ENCODE results near the gene CIBAR2.

The CIBAR2 gene

GRCh38 chr16:85082173-85083050 is 29.9 kb downstream of the CIBAR2 start:
- peaks cover 10% of the 10 kb centered on the region for H3K27me3 ChIP-seq (ENCODE audit: insufficient read depth, low read length)
- no peak overlapping the region for H3K9ac ChIP-seq (ENCODE audit: low read length)
- H3K79me2 ChIP-seq (ENCODE audit: control insufficient read depth, insufficient read depth, low read length, poor library complexity), result no peaks in the 10 kb centered on the region
- peaks cover 7 to 20% of the 10 kb centered on the region in 2 experiments for H3K4me1 ChIP-seq (ENCODE audit: control insufficient read depth in 1 of 2, insufficient read depth in 2 of 2, low read length in 2 of 2)
- H3K23ac ChIP-seq (ENCODE audit: low read length), result no peak overlapping the region
- no peak overlapping the region for H3K18ac ChIP-seq (ENCODE audit: low read length)
- no CpG with 5 or more reads among the region's 33 CpGs for WGBS (ENCODE audit: extremely low coverage, insufficient coverage, insufficient read length)
- H2AFZ ChIP-seq (ENCODE audit: insufficient read depth, low read length, poor library complexity), result no peak overlapping the region
- H2BK120ac ChIP-seq (ENCODE audit: insufficient read depth, low read length, poor library complexity), result no peak overlapping the region
- peaks cover 5 to 10% of the 10 kb centered on the region in 2 experiments for H3K36me3 ChIP-seq (ENCODE audit: control insufficient read depth in 1 of 2, insufficient read depth in 2 of 2, low read length in 2 of 2)
- peak overlapping the region; percentile 20 for H3K4me2 ChIP-seq (ENCODE audit: low read length)
- no peak overlapping the region for H3K4ac ChIP-seq (ENCODE audit: low read depth, low read length)
- no peak overlapping the region for H4K91ac ChIP-seq (ENCODE audit: low read depth, low read length)
- no peak overlapping the region for H3K27ac ChIP-seq (ENCODE audit: low read depth, low read length)
- no peak overlapping the region for H4K8ac ChIP-seq (ENCODE audit: low read depth, low read length)
- no peak overlapping the region for H3K14ac ChIP-seq (ENCODE audit: low read length)
- H2BK5ac ChIP-seq (ENCODE audit: low read depth, low read length, poor library complexity), result no peak overlapping the region
- no peak overlapping the region for H2AK5ac ChIP-seq (ENCODE audit: low read length)
- H3K9me3 ChIP-seq (ENCODE audit: insufficient read depth, low read depth, low read length), result peaks cover 4% of the 10 kb centered on the region
- DNase-seq, result no peak
- H4K12ac ChIP-seq (ENCODE audit: low read depth, low read length), result no peak overlapping the region
- H2BK12ac ChIP-seq (ENCODE audit: low read length), result no peak overlapping the region
- H3K79me1 ChIP-seq (ENCODE audit: low read length), result no peaks in the 10 kb centered on the region
- no peak overlapping the region for H3K4me3 ChIP-seq (ENCODE audit: low read depth, low read length)

- H2BK120ac ChIP-seq (ENCODE audit: insufficient read depth, low read length, poor library complexity), result no peak overlapping the region
- H3K14ac ChIP-seq (ENCODE audit: low read length), result no peak overlapping the region
- H3K4me1 ChIP-seq (ENCODE audit: control insufficient read depth in 1 of 2, insufficient read depth in 2 of 2, low read length in 2 of 2), result peaks cover 7 to 20% of the 10 kb centered on the region in 2 experiments
- no peak overlapping the region for H3K18ac ChIP-seq (ENCODE audit: low read length)
- H2BK5ac ChIP-seq (ENCODE audit: low read depth, low read length, poor library complexity), result no peak overlapping the region
- H3K36me3 ChIP-seq (ENCODE audit: control insufficient read depth in 1 of 2, insufficient read depth in 2 of 2, low read length in 2 of 2), result peaks cover 5 to 13% of the 10 kb centered on the region in 2 experiments
- no peak overlapping the region for H4K8ac ChIP-seq (ENCODE audit: low read depth, low read length)
- H3K4ac ChIP-seq (ENCODE audit: low read depth, low read length), result no peak overlapping the region
- no peak overlapping the region for H4K12ac ChIP-seq (ENCODE audit: low read depth, low read length)
- H3K23ac ChIP-seq (ENCODE audit: low read length), result no peak overlapping the region
- no peak overlapping the region for H3K4me2 ChIP-seq (ENCODE audit: low read length)
- H4K91ac ChIP-seq (ENCODE audit: low read depth, low read length), result no peak overlapping the region
- DNase-seq, result no peak
- peaks cover 4% of the 10 kb centered on the region for H3K9me3 ChIP-seq (ENCODE audit: insufficient read depth, low read depth, low read length)
- H3K4me3 ChIP-seq (ENCODE audit: low read depth, low read length), result no peak overlapping the region
- no peak overlapping the region for H2AK5ac ChIP-seq (ENCODE audit: low read length)
- H3K79me2 ChIP-seq (ENCODE audit: control insufficient read depth, insufficient read depth, low read length, poor library complexity), result no peaks in the 10 kb centered on the region
- H3K27ac ChIP-seq (ENCODE audit: low read depth, low read length), result no peak overlapping the region
- no peak overlapping the region for H2AFZ ChIP-seq (ENCODE audit: insufficient read depth, low read length, poor library complexity)
- no CpG with 5 or more reads among the region's 15 CpGs for WGBS (ENCODE audit: extremely low coverage, insufficient coverage, insufficient read length)
- no peaks in the 10 kb centered on the region for H3K79me1 ChIP-seq (ENCODE audit: low read length)
- H3K27me3 ChIP-seq (ENCODE audit: insufficient read depth, low read length), result peaks cover 10% of the 10 kb centered on the region
- H2BK12ac ChIP-seq (ENCODE audit: low read length), result no peak overlapping the region
- no peak overlapping the region for H3K9ac ChIP-seq (ENCODE audit: low read length)
These were observed 30.5 kb downstream of the CIBAR2 start for GRCh38 chr16:85081765-85082164.

DNA sequence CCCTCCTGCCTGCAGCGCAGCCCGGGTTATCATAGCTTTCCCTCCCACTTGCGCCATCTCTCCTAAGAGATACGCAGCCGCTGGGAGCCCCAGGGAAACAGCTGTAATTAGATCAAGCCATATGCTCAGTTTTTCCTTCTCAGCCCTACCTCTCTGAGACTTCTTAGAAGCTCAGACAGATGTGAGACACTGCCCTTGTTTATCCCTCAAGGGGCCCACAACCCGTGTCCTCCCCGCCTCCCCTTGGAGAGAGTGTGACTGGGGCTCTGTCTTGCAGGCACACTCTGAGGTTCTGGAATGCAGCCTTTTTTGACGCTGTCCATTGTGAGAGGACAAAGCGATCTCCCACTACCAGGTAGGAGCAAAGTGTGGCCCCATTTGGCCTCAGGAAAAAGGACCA is 31.2 kb downstream of the CIBAR2 start:
- Histone ChIP-seq H3K18ac (ENCODE audit: low read length) (no peak overlapping the region), H3K9me3 (ENCODE audit: insufficient read depth, low read depth, low read length) (peaks cover 4% of the 10 kb centered on the region), H3K4me3 (ENCODE audit: low read depth, low read length) (no peak overlapping the region), H3K36me3 (ENCODE audit: control insufficient read depth in 1 of 2, insufficient read depth in 2 of 2, low read length in 2 of 2) (peaks cover 10 to 16% of the 10 kb centered on the region in 2 experiments), H2BK5ac (ENCODE audit: low read depth, low read length, poor library complexity) (no peak overlapping the region), H4K91ac (ENCODE audit: low read depth, low read length) (no peak overlapping the region), H2AFZ (ENCODE audit: insufficient read depth, low read length, poor library complexity) (no peak overlapping the region), H3K14ac (ENCODE audit: low read length) (no peak overlapping the region), H3K79me1 (ENCODE audit: low read length) (no peaks in the 10 kb centered on the region), H3K4ac (ENCODE audit: low read depth, low read length) (no peak overlapping the region), H3K79me2 (ENCODE audit: control insufficient read depth, insufficient read depth, low read length, poor library complexity) (no peaks in the 10 kb centered on the region), H3K23ac (ENCODE audit: low read length) (no peak overlapping the region), H2AK5ac (ENCODE audit: low read length) (no peak overlapping the region), H2BK12ac (ENCODE audit: low read length) (no peak overlapping the region), H3K27me3 (ENCODE audit: insufficient read depth, low read length) (peaks cover 10% of the 10 kb centered on the region), H2BK120ac (ENCODE audit: insufficient read depth, low read length, poor library complexity) (no peak overlapping the region), H3K4me1 (ENCODE audit: control insufficient read depth in 1 of 2, insufficient read depth in 2 of 2, low read length in 2 of 2) (peaks cover 7 to 20% of the 10 kb centered on the region in 2 experiments), H3K4me2 (ENCODE audit: low read length) (no peak overlapping the region), H4K12ac (ENCODE audit: low read depth, low read length) (no peak overlapping the region), H3K27ac (ENCODE audit: low read depth, low read length) (no peak overlapping the region), H3K9ac (ENCODE audit: low read length) (no peak overlapping the region), H4K8ac (ENCODE audit: low read depth, low read length) (no peak overlapping the region)
- no CpG with 5 or more reads among the region's 9 CpGs for WGBS (ENCODE audit: extremely low coverage, insufficient coverage, insufficient read length)
- DNase-seq, result no peak

GRCh38 chr16:85079785-85080570 is 32.3 kb downstream of the CIBAR2 start:
- no peak overlapping the region for H2BK12ac ChIP-seq (ENCODE audit: low read length)
- H3K9ac ChIP-seq (ENCODE audit: low read length), result no peak overlapping the region
- peaks cover 4% of the 10 kb centered on the region for H3K9me3 ChIP-seq (ENCODE audit: insufficient read depth, low read depth, low read length)
- H3K14ac ChIP-seq (ENCODE audit: low read length), result no peak overlapping the region
- no peak overlapping the region for H3K4me2 ChIP-seq (ENCODE audit: low read length)
- H3K23ac ChIP-seq (ENCODE audit: low read length), result no peak overlapping the region
- peaks cover 10 to 21% of the 10 kb centered on the region in 2 experiments for H3K36me3 ChIP-seq (ENCODE audit: control insufficient read depth in 1 of 2, insufficient read depth in 2 of 2, low read length in 2 of 2)
- no CpG with 5 or more reads among the region's 22 CpGs for WGBS (ENCODE audit: extremely low coverage, insufficient coverage, insufficient read length)
- no peak overlapping the region for H2AK5ac ChIP-seq (ENCODE audit: low read length)
- no peaks in the 10 kb centered on the region for H3K79me2 ChIP-seq (ENCODE audit: control insufficient read depth, insufficient read depth, low read length, poor library complexity)
- H4K91ac ChIP-seq (ENCODE audit: low read depth, low read length), result no peak overlapping the region
- no peak overlapping the region for H3K18ac ChIP-seq (ENCODE audit: low read length)
- H3K4me1 ChIP-seq (ENCODE audit: control insufficient read depth in 1 of 2, insufficient read depth in 2 of 2, low read length in 2 of 2), result peaks cover 7 to 20% of the 10 kb centered on the region in 2 experiments
- no peak overlapping the region for H4K8ac ChIP-seq (ENCODE audit: low read depth, low read length)
- no peak overlapping the region for H3K27ac ChIP-seq (ENCODE audit: low read depth, low read length)
- no peak for DNase-seq
- H2AFZ ChIP-seq (ENCODE audit: insufficient read depth, low read length, poor library complexity), result no peak overlapping the region
- H2BK5ac ChIP-seq (ENCODE audit: low read depth, low read length, poor library complexity), result no peak overlapping the region
- H2BK120ac ChIP-seq (ENCODE audit: insufficient read depth, low read length, poor library complexity), result no peak overlapping the region
- no peak overlapping the region for H3K4me3 ChIP-seq (ENCODE audit: low read depth, low read length)
- no peak overlapping the region for H4K12ac ChIP-seq (ENCODE audit: low read depth, low read length)
- H3K27me3 ChIP-seq (ENCODE audit: insufficient read depth, low read length), result peaks cover 10% of the 10 kb centered on the region
- no peak overlapping the region for H3K4ac ChIP-seq (ENCODE audit: low read depth, low read length)
- H3K79me1 ChIP-seq (ENCODE audit: low read length), result no peaks in the 10 kb centered on the region

Measured in trophoblast cell (in vitro differentiated cells and primary cell).